ENCODE measurements around the gene TPGS1.

The TPGS1 gene

GRCh38 chr19:507286-508203 is at the start of gene TPGS1:
TSS of gene TPGS1 (plus strand) at chr19:507497. CDS start at chr19:507507, 10 bp downstream.
- peak; percentile 89 for DNase-seq (ENCODE audit: low spot score)
- no peak for TF ChIP-seq CTCF (IDR thresholded peaks at IDR 0.05; ENCODE audit: extremely low read depth, missing control alignments)

- no peak for TF ChIP-seq CTCF (IDR thresholded peaks at IDR 0.05; ENCODE audit: extremely low read depth, missing control alignments)
- DNase-seq (ENCODE audit: low spot score) = no peak
Observed at GRCh38 chr19:457636-458035, 49.7 kb upstream of the TPGS1 start.

GRCh38 chr19:458091-459042 is 48.9 kb upstream of the TPGS1 start:
- DNase-seq (ENCODE audit: low spot score) = no peak
- TF ChIP-seq CTCF (IDR thresholded peaks at IDR 0.05; ENCODE audit: extremely low read depth, missing control alignments) = no peak

GRCh38 chr19:459724-460511 is 47.4 kb upstream of the TPGS1 start:
- TF ChIP-seq CTCF (IDR thresholded peaks at IDR 0.05; ENCODE audit: extremely low read depth, missing control alignments) = no peak
- peak; percentile 70 for DNase-seq (ENCODE audit: low spot score)

- no peak for DNase-seq (ENCODE audit: low spot score)
- no peak for TF ChIP-seq CTCF (IDR thresholded peaks at IDR 0.05; ENCODE audit: extremely low read depth, missing control alignments)
Observed at GRCh38 chr19:460877-461720, 46.2 kb upstream of the TPGS1 start, which contains the start of gene SHC2. TSS of gene SHC2 (minus strand) at chr19:461033. CDS start at chr19:460996, 37 bp downstream.

All from GM20000 (cell line).